SU-DHL-6 (cell line): ENCODE data around the gene ATXN7L1.

Source experiments
- H2AFZ ChIP-seq: fragments of 200-600 bp; sonication (generic); 2 replicates; pipeline ENCODE4 v1.6.1; 2014; ENCODE audit warnings: low read depth, mild to moderate bottlenecking, moderate library complexity, mixed read lengths, antibody characterized with exemption, low read length; ENCODE audit not compliant: severe bottlenecking
- H3F3A ChIP-seq: fragments of 200-600 bp; shearing (Covaris generic); 2 replicates; pipeline ENCODE4 v1.6.0; 2016; ENCODE audit warnings: antibody characterized with exemption, mild to moderate bottlenecking; ENCODE audit not compliant: insufficient read depth
- H3K27ac ChIP-seq: fragments of 200-600 bp; sonication (generic); 2 replicates; pipeline ENCODE4 v1.5.1; 2016; ENCODE audit warnings: low read depth, mild to moderate bottlenecking, low read length, moderate library complexity, mixed read lengths
- H3K27me3 ChIP-seq: fragments of 200-600 bp; sonication (generic), shearing (Covaris generic); 2 replicates; pipeline ENCODE4 v1.6.0; 2014; ENCODE audit warnings: mild to moderate bottlenecking, low read length
- H3K36me3 ChIP-seq: fragments of 200-600 bp; sonication (generic); 2 replicates; pipeline ENCODE4 v1.6.1; 2014; ENCODE audit warnings: mild to moderate bottlenecking, low read length, mixed read lengths
- H3K4me2 ChIP-seq: fragments of 300-600, 200-600 bp; shearing (Covaris generic), sonication (generic); 2 replicates; pipeline ENCODE4 v1.6.0; 2014; ENCODE audit warnings: low read length, low read depth, mild to moderate bottlenecking; ENCODE audit not compliant: poor library complexity, severe bottlenecking
- H3K4me3 ChIP-seq: fragments of 200-600 bp; sonication (generic); 2 replicates; pipeline ENCODE4 v1.5.1; 2014; ENCODE audit warnings: antibody characterized with exemption, low read length, mild to moderate bottlenecking, mixed read lengths; ENCODE audit not compliant: insufficient read depth, poor library complexity, severe bottlenecking
- H3K79me2 ChIP-seq: fragments of 200-600 bp; sonication (generic); 2 replicates; pipeline ENCODE4 v1.6.1; 2014; ENCODE audit warnings: mild to moderate bottlenecking, low read length, moderate library complexity; ENCODE audit not compliant: insufficient read depth
- H3K9ac ChIP-seq: fragments of 200-600 bp; sonication (generic); 2 replicates; pipeline ENCODE4 v1.7.0; 2014; ENCODE audit warnings: mild to moderate bottlenecking, low read length
- H3K9me2 ChIP-seq: fragments of 200-600 bp; sonication (generic); replicated peaks from 2 replicates; pipeline ENCODE4 v1.6.1; 2014; ENCODE audit warnings: low read length; ENCODE audit not compliant: insufficient read depth
- H3K9me3 ChIP-seq: fragments of 200-600 bp; sonication (generic); 2 replicates; pipeline ENCODE4 v1.6.1; 2014; ENCODE audit warnings: low read length, mixed read lengths; ENCODE audit not compliant: insufficient read depth
- H4K20me1 ChIP-seq: fragments of 200-600 bp; sonication (generic); 2 replicates; pipeline ENCODE4 v1.6.1; 2014; ENCODE audit warnings: low read depth, mild to moderate bottlenecking, antibody characterized with exemption, low read length, moderate library complexity, mixed read lengths
- CTCF ChIP-seq: fragments of 200-600 bp; sonication (generic); IDR thresholded peaks from one replicate; pipeline ENCODE4 v1.5.1; 2017; ENCODE audit warnings: antibody characterized with exemption, mild to moderate bottlenecking, low read length, moderate library complexity; ENCODE audit not compliant: insufficient read depth, poor library complexity, severe bottlenecking
- EZH2phosphoT487 ChIP-seq: fragments of 200-600 bp; sonication (generic), shearing (Covaris generic); conservative IDR thresholded peaks from 2 replicates; pipeline ENCODE4 v1.6.1; 2018; ENCODE audit warnings: mild to moderate bottlenecking, antibody characterized with exemption, low read length, moderate library complexity, mixed read lengths

Gene ATXN7L1

GRCh38 chr7:105826143-105826542, 50.3 kb downstream of the ATXN7L1 start:
- no peak overlapping the region for H3K27ac ChIP-seq

GRCh38 chr7:105825371-105825770, 51.0 kb downstream of the ATXN7L1 start:
- TF ChIP-seq EZH2phosphoT487 (no peak), CTCF (no peak)
- Histone ChIP-seq H3K9ac (no peak overlapping the region), H3K27ac (no peak overlapping the region), H2AFZ (no peak overlapping the region), H4K20me1 (no peaks in the 10 kb centered on the region), H3K9me2 (no peaks in the 10 kb centered on the region), H3K36me3 (no peaks in the 10 kb centered on the region), H3K4me3 (no peak overlapping the region), H3F3A (no peaks in the 10 kb centered on the region), H3K9me3 (no peaks in the 10 kb centered on the region), H3K4me2 (no peak overlapping the region), H3K27me3 (no peaks in the 10 kb centered on the region), H3K79me2 (no peaks in the 10 kb centered on the region)

More at GRCh38 chr7:105826143-105826542, 50.3 kb downstream of the ATXN7L1 start:
- Histone ChIP-seq H2AFZ (no peak overlapping the region), H3K36me3 (no peaks in the 10 kb centered on the region), H4K20me1 (no peaks in the 10 kb centered on the region), H3K27me3 (no peaks in the 10 kb centered on the region), H3F3A (no peaks in the 10 kb centered on the region), H3K9ac (no peak overlapping the region), H3K79me2 (no peaks in the 10 kb centered on the region), H3K9me3 (no peaks in the 10 kb centered on the region), H3K4me3 (no peak overlapping the region), H3K4me2 (no peak overlapping the region), H3K9me2 (no peaks in the 10 kb centered on the region)
- TF ChIP-seq EZH2phosphoT487, result no peak
- no peak for TF ChIP-seq CTCF

GRCh38 chr7:105822806-105823205, 53.6 kb downstream of the ATXN7L1 start:
- Histone ChIP-seq H4K20me1 (no peaks in the 10 kb centered on the region), H3K9ac (no peak overlapping the region), H3K79me2 (no peaks in the 10 kb centered on the region), H3K27ac (no peak overlapping the region), H2AFZ (no peak overlapping the region), H3K4me3 (no peak overlapping the region), H3K4me2 (no peak overlapping the region), H3K36me3 (no peaks in the 10 kb centered on the region), H3K9me3 (no peaks in the 10 kb centered on the region), H3K27me3 (no peaks in the 10 kb centered on the region), H3F3A (no peaks in the 10 kb centered on the region), H3K9me2 (no peaks in the 10 kb centered on the region)
- TF ChIP-seq CTCF, result no peak

- Histone ChIP-seq H3K9ac (no peak overlapping the region), H3K79me2 (no peaks in the 10 kb centered on the region), H3K9me2 (no peaks in the 10 kb centered on the region), H3K9me3 (no peaks in the 10 kb centered on the region), H4K20me1 (no peaks in the 10 kb centered on the region), H3K4me2 (no peak overlapping the region), H3K4me3 (no peak overlapping the region), H3F3A (no peaks in the 10 kb centered on the region), H3K27ac (no peak overlapping the region), H2AFZ (no peak overlapping the region), H3K27me3 (no peaks in the 10 kb centered on the region), H3K36me3 (no peaks in the 10 kb centered on the region)
- no peak for TF ChIP-seq CTCF
- no peak for TF ChIP-seq EZH2phosphoT487
Observed at GRCh38 chr7:105821527-105821926, 54.9 kb downstream of the ATXN7L1 start.
